Activated naive CD8-positive, alpha-beta T cell treated with anti-CD3 and anti-CD28 coated beads, Interleukin-2, amount 50 U/mL, for 16 hours (primary cell): Measurements from ENCODE around the gene MYO7B.

Experiments used
- DNase-seq: peaks from one replicate; pipeline ENCODE4 v3.0.0-alpha.2; 2020; ENCODE audit warnings: low read depth, low spot score

MYO7B gene

GRCh38 chr2:127678991-127679390 lies 143.5 kb downstream of the MYO7B start:
- no peak for DNase-seq

GRCh38 chr2:127679680-127680361 lies 144.3 kb downstream of the MYO7B start:
- DNase-seq, result no peak

- DNase-seq, result no peak
Measured at GRCh38 chr2:127680706-127681287, 145.3 kb downstream of the MYO7B start.

GRCh38 chr2:127681288-127681804 lies 145.9 kb downstream of the MYO7B start:
- DNase-seq, result no peak

- DNase-seq, result no peak
Measured at GRCh38 chr2:127681976-127682857, 146.7 kb downstream of the MYO7B start.

GRCh38 chr2:127683056-127683455 lies 147.6 kb downstream of the MYO7B start:
- no peak for DNase-seq

GRCh38 chr2:127683757-127684156 lies 148.3 kb downstream of the MYO7B start:
- DNase-seq, result no peak

- no peak for DNase-seq
Measured at GRCh38 chr2:127685410-127686080, 150.1 kb downstream of the MYO7B start.
